Adrenal gland (tissue), 5 donors: ENCODE data around the gene ACBD4.

ENCODE experiments used
- CTCF ChIP-seq, 6 experiments: fragments of 450-650 bp in 4 of 6; fragments of 200-600 bp in 2 of 6; sonication (generic) in 1 of 6; IDR thresholded peaks; 1 replicate in 5 of 6; 2 replicates in 1 of 6; pipeline versions ENCODE4 v1.5.1 to v1.8.0; 2016 to 2021; ENCODE audit warnings: antibody characterized with exemption in 6 of 6, mild to moderate bottlenecking in 2 of 6, moderate library complexity in 1 of 6
- POLR2A ChIP-seq, 2 donors: fragments of 450-650 bp; IDR thresholded peaks; one replicate each; pipeline ENCODE4 v1.6.1; 2017; ENCODE audit warnings: antibody characterized with exemption in 2 of 2, mild to moderate bottlenecking in 2 of 2, moderate library complexity in 1 of 2
- donor health status: DM: no; HTN: no; CAD: no.

- TF ChIP-seq POLR2A (IDR thresholded peaks at IDR 0.05) (no peak), CTCF (IDR thresholded peaks at IDR 0.05) (no peak)
Measured at GRCh38 chr17:45145035-45145389, 9.5 kb downstream of the ACBD4 start.
